Parathyroid adenoma (tissue), 2 donors: ENCODE data around the gene GFPT2.

Experiments
- H2AFZ ChIP-seq: fragments of 300-600 bp; sonication (generic); one replicate; pipeline ENCODE4 v1.7.0; 2017; ENCODE audit warnings: antibody characterized with exemption, mild to moderate bottlenecking
- H3K27ac ChIP-seq: fragments of 300-600 bp; sonication (generic); one replicate; pipeline ENCODE4 v1.7.0; 2017
- H3K27me3 ChIP-seq: fragments of 300-600 bp; sonication (generic); one replicate; pipeline ENCODE4 v1.7.0; 2017; ENCODE audit warnings: low read length; ENCODE audit not compliant: control insufficient read depth, insufficient read depth
- H3K36me3 ChIP-seq: fragments of 300-600 bp; sonication (generic); one replicate; pipeline ENCODE4 v1.7.0; 2017; ENCODE audit warnings: low read length; ENCODE audit not compliant: control insufficient read depth, insufficient read depth
- H3K4me1 ChIP-seq: fragments of 300-600 bp; sonication (generic); one replicate; pipeline ENCODE4 v1.7.0; 2017; ENCODE audit warnings: control low read depth
- H3K4me2 ChIP-seq: fragments of 300-600 bp; sonication (generic); one replicate; pipeline ENCODE4 v1.7.0; 2017; ENCODE audit warnings: low read length
- H3K4me3 ChIP-seq: fragments of 300-600 bp; sonication (generic); one replicate; pipeline ENCODE4 v1.7.0; 2017; ENCODE audit warnings: low read depth, low read length
- H3K79me2 ChIP-seq: fragments of 300-600 bp; sonication (generic); one replicate; pipeline ENCODE4 v1.7.0; 2017; ENCODE audit warnings: control low read depth
- H3K9ac ChIP-seq: fragments of 300-600 bp; sonication (generic); one replicate; pipeline ENCODE4 v1.7.0; 2017; ENCODE audit warnings: mild to moderate bottlenecking
- H3K9me3 ChIP-seq: fragments of 300-600 bp; sonication (generic); one replicate; pipeline ENCODE4 v1.7.0; 2017; ENCODE audit warnings: low read length; ENCODE audit not compliant: control insufficient read depth
- CTCF ChIP-seq: fragments of 300-600 bp; sonication (generic); IDR thresholded peaks from one replicate; pipeline ENCODE4 v1.7.0; 2017; ENCODE audit warnings: antibody characterized with exemption, mild to moderate bottlenecking
- donor health status: primary hyperparathyroidism.

GFPT2 gene

DNA sequence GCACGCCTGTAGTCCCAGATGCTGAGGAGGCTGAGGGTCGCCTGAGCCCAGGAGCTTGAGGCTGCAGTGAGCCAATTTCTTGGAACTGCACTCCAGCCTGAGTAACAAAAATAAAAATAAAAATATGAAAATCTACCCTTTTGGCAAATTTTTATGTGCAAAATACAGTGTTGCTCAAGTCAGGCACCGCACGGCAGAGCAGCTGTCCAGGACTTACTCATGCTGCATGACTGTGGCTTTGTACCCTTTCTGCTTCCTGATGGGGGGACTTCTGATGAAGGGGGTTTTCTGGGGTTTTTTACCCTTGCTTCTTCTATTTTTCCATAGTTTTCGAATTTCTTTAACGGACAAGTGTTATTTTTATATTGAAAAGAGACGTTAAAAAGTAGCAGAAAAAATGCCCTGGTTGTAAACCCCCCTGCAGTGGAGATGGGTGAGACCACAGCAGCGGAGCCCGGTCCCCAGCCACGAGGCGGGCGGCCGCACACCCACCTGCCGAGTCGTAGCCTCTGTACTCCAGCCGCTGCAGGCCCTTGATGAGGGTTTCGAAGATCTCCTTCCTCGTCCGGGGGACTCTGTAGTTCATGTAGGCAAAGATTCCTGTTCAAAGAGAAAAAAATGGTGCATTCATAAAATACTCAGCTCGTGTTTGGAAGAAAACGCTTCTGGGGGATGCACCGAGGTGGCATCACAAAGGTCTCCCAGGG, 15.0 kb downstream of the GFPT2 start:
- no peak overlapping the region for H3K4me3 ChIP-seq
- no peaks in the 10 kb centered on the region for H3K4me1 ChIP-seq
- H3K9ac ChIP-seq = no peak overlapping the region
- H3K27me3 ChIP-seq = no peaks in the 10 kb centered on the region
- H3K9me3 ChIP-seq = no peaks in the 10 kb centered on the region
- H3K36me3 ChIP-seq = no peaks in the 10 kb centered on the region
- H3K4me2 ChIP-seq = no peak overlapping the region
- no peaks in the 10 kb centered on the region for H3K79me2 ChIP-seq
- TF ChIP-seq CTCF = no peak
- H2AFZ ChIP-seq = no peak overlapping the region
- no peak overlapping the region for H3K27ac ChIP-seq

DNA sequence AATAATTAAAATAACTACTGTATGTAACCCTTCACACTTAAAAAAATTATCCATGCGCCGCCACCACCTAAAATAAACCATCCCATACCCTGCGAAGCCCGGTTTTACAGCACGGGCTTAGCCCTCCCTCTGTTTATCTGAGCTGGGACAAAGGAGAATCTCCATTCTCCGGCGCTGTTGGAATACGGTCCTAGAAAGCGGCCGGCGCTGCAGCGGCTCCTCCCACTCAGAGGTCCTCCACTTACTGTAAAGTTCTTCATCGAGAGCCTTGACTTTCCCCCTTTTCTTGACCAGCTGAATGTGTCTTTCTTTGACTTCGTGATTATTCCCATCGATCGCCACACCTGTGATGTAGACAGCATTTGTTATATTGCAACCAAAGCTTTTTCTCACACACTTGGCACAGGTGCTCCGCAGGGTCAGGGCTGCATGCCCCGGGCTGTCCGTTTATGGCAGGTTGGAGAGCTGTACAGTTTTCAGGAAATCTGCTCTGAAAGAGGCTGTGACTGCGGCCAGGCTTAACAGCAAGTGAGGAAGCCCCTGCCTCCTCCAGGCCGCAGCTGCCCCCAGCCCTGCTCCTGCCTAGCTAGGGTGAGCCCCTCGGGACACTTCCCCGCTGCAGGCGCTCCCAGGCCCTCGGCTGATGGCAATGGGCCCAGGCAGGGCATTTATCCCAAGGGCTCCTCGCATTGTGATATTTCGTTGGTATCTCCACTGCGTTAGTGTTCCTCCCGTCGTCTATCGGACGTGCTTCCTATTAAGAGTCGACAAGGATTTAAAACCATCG, 16.7 kb downstream of the GFPT2 start:
- Histone ChIP-seq H3K27ac (no peak overlapping the region), H3K27me3 (no peaks in the 10 kb centered on the region), H3K9ac (no peak overlapping the region), H3K4me1 (no peaks in the 10 kb centered on the region), H3K4me3 (no peak overlapping the region), H3K4me2 (no peak overlapping the region), H2AFZ (no peak overlapping the region), H3K79me2 (no peaks in the 10 kb centered on the region), H3K9me3 (no peaks in the 10 kb centered on the region), H3K36me3 (no peaks in the 10 kb centered on the region)
- no peak for TF ChIP-seq CTCF

DNA sequence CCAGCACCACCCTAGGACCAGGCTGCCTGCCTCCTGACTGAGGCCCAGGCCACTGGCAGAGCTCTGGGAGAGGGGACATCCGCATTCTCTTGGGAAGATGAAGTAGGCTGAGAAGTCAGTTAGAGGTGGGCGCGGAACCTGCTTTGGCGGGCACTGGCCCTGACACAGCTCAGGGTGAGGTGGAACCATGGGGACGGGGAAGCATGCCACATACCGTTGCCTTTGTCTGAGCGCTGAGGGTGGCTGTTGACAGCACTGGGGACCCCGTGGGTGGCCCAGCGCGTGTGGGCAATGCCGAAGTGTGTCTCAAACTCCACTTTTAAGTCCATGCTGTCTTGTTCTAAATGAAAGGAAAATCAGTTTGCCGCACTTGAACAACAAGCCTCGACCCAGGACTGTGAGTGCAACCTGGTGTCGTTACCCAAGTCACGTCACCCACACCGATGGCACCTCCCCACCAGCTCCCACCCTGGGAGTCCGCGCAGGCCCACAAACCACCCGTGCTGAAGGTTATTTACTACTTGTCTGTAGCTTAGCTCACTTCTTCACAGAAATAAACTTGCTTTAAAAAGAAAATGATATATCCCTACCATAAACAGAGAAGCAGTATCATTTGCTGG, 17.4 kb downstream of the GFPT2 start:
- no peaks in the 10 kb centered on the region for H3K79me2 ChIP-seq

DNA sequence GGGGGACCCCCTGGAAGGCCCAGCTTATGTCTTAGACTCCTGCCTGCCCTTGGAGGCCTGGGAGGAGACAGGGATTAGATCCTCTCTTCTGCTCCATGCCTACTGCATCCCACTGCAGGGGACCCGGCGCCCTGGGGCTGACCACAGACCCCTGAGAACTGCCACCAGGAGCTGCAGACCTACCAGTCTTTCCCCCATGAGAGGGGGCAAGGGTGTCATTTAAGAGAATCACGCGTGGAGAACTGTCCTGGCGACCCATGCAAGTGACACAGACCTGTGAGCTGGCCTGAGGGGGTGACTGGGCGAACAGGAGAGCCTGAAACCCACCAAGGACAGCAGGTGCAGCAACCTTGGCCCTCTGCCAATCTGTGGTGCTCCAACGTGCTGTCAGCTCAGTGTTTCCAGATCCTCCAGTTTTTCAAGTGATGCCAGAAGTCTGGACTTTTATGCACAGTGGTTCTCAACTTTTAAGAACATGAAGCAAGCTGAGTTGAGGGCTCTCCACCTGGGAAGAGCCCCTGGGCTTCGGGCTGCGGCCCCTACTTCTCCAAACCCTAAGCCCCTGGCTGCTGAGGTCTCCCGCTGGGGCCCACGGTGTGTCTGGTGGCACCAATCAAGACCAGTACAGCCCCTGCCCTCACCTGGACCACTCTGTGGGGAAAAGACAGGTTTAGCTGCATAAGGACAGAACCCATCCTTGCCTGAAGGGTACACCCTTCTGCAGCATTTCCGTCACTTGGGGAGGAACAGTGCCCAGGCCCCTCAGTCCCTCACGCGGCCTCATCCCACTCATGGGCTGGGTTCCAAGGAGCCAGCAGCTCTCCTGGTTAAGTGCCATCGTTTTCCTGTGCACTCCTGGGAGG, 18.2 kb downstream of the GFPT2 start:
- TF ChIP-seq CTCF = no peak
- Histone ChIP-seq H2AFZ (no peak overlapping the region), H3K4me1 (no peaks in the 10 kb centered on the region), H3K27me3 (no peaks in the 10 kb centered on the region), H3K9ac (no peak overlapping the region), H3K4me3 (no peak overlapping the region), H3K79me2 (no peaks in the 10 kb centered on the region), H3K9me3 (no peaks in the 10 kb centered on the region), H3K36me3 (no peaks in the 10 kb centered on the region), H3K27ac (no peak overlapping the region), H3K4me2 (no peak overlapping the region)

More for the DNA sequence above, 17.4 kb downstream of the GFPT2 start:
- H3K9ac ChIP-seq = no peak overlapping the region
- no peaks in the 10 kb centered on the region for H3K27me3 ChIP-seq
- no peak for TF ChIP-seq CTCF
- H3K4me3 ChIP-seq = no peak overlapping the region
- H3K9me3 ChIP-seq = no peaks in the 10 kb centered on the region
- H3K4me2 ChIP-seq = no peak overlapping the region
- H3K27ac ChIP-seq = no peak overlapping the region
- no peaks in the 10 kb centered on the region for H3K4me1 ChIP-seq
- no peaks in the 10 kb centered on the region for H3K36me3 ChIP-seq
- no peak overlapping the region for H2AFZ ChIP-seq
